HG02870 (cell line): Measurements from ENCODE around the gene CLIC1.

Source experiments
- ATAC-seq: cut with Tn5 transposase; IDR thresholded peaks from one replicate; pipeline ENCODE4 v1.9.1; 2021; ENCODE audit warnings: mild to moderate bottlenecking, moderate library complexity; ENCODE audit not compliant: unreplicated experiment

The CLIC1 gene

GRCh38 chr6:31768363-31769257, 32.3 kb upstream of the CLIC1 start:
- ATAC-seq: no peak

DNA sequence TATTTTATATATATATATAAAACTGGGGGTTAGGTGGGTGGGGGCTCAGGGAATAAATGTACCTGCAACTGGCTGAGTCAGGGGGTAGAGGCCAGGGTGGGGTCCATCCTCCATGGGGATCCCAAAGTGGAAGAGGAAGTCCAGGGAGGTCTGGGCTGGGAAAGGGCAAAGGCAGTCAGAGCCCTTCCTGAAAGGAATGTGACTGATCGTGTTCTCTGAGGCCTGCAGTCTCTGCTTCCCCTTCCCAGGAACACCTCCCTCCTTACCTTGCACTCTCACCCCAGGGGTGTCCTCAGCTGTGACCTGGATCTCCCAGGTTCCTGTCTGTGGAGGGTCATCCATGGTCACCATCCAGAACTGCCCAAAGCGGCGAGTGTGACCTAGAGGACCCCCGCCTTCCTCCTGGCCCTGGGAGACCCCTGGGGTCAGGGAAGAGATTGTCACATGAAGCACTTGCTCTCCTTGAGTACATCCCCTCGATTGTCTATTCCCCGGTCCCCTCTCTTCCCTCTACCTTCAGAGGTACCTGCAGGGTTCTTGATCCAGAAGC, 30.8 kb upstream of the CLIC1 start:
- no peak for ATAC-seq

GRCh38 chr6:31765910-31766794, 29.8 kb upstream of the CLIC1 start:
- no peak for ATAC-seq

- no peak for ATAC-seq
Observed at GRCh38 chr6:31765559-31765909, 29.2 kb upstream of the CLIC1 start.

- no peak for ATAC-seq
Observed at GRCh38 chr6:31764198-31764597, 27.9 kb upstream of the CLIC1 start.

GRCh38 chr6:31763619-31763940, 27.2 kb upstream of the CLIC1 start:
- ATAC-seq: no peak

DNA sequence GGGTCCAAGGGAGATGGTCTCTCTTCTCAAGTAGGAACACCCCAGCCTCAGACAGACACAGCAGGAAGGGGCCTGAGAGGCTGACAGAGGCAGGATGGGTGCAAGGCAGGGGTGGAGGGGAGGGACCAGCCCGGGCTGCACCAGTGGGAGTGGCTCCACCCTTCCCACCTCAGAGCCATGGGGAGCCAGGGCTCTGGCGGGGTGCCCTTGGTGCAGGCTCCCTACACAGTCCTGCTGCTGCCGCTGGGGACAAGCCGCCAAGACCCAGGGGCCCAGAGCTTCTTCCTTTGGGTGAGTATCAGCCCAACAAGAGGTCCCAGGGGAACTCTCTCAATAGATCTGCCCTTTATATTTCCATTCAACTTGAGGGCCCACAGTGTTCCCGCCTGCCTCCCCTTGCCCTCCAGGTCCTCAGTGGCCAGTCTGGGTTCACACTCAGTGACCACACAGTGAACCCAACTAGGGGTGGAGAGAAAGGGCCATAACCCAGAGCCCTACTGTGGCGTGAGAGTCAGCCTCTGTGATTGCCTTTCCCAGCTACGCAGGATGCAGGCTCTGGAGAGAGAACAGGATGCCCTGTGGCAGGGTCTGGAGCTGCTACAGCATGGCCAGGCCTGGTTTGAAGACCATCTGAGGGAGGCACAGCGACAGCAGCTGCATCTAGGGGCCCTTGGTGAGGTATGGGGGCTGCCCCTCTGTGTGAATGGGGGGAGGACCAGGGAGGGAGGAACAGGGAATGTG, 26.7 kb upstream of the CLIC1 start:
- ATAC-seq: no peak

DNA sequence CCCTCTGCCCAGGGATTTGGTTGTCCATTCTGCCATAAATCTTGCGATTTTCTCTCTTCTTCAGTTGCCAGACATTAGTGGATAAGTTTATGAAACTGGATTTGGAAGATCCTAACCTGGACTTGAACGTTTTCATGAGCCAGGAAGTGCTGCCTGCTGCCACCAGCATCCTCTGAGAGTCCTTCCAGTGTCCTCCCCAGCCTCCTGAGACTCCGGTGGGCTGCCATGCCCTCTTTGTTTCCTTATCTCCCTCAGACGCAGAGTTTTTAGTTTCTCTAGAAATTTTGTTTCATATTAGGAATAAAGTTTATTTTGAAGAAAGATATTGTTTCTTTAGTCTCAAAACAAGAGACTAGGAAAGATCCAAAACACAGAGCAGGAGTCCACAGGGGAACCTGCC, 26.0 kb upstream of the CLIC1 start, which contains the start of gene SAPCD1:
TSS of gene SAPCD1 (plus strand) at position 301 of the 400 bp plus-strand sequence. CDS start 399 bp downstream, outside the sequence.
- ATAC-seq: no peak

- no peak for ATAC-seq
Observed at GRCh38 chr6:31761343-31761742, 25.0 kb upstream of the CLIC1 start.

- no peak for ATAC-seq
Observed at GRCh38 chr6:31760790-31761189, 24.5 kb upstream of the CLIC1 start.

GRCh38 chr6:31758281-31758680, 22.0 kb upstream of the CLIC1 start:
- no peak for ATAC-seq

- no peak for ATAC-seq
Observed at GRCh38 chr6:31752739-31753319, 16.5 kb upstream of the CLIC1 start.

DNA sequence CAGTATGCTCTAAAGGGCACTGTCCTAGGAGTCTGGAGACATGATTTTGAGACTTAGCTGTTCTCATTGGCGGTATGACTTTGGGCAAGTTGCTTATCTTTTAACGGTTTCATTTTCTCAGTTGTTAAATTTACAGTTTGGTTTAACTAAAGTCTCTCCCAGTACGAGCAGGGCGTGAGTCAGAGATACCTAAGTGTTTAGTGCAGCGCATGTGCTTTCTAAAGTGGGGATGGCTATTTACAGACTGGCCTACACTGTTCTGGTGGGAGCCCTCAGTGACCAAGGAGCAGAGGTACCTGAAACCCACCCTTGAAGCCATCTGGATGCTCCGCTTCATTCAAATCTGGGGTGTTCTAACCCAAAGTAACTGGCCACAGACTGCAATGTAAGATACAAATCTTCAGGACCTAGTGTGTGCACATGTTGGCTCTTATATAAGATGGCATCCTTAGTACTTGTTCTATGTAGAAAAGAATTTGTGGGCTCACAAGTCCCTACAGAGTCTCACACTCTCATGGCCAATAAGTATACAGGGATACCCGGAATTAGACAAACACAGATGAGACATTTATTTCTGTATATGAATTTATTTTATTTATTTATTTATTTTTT, 14.2 kb upstream of the CLIC1 start:
- no peak for ATAC-seq

GRCh38 chr6:31749301-31750036, 13.1 kb upstream of the CLIC1 start:
- no peak for ATAC-seq

GRCh38 chr6:31744422-31744821, 8.1 kb upstream of the CLIC1 start:
- no peak for ATAC-seq

DNA sequence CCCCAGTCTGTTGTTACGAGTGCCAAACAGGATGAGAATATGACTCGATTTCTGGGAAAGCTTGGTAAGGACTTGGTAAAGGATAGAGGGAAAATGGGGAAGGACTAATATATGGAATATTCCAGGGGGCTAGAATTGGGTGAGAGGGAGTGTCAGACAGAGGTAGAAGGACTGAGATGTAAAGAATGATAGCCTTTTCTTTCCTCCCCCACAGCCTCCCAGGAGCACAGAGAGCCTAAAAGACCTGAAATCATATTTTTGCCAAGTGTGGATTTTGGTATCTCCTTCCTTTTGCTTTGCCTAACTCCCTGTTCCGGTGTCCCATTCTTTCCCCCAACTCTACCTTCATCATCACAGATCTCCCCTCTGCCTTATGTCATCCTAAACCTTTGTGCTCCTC, 6.6 kb upstream of the CLIC1 start:
- no peak for ATAC-seq

- ATAC-seq: no peak
Observed at GRCh38 chr6:31741815-31742214, 5.5 kb upstream of the CLIC1 start.

DNA sequence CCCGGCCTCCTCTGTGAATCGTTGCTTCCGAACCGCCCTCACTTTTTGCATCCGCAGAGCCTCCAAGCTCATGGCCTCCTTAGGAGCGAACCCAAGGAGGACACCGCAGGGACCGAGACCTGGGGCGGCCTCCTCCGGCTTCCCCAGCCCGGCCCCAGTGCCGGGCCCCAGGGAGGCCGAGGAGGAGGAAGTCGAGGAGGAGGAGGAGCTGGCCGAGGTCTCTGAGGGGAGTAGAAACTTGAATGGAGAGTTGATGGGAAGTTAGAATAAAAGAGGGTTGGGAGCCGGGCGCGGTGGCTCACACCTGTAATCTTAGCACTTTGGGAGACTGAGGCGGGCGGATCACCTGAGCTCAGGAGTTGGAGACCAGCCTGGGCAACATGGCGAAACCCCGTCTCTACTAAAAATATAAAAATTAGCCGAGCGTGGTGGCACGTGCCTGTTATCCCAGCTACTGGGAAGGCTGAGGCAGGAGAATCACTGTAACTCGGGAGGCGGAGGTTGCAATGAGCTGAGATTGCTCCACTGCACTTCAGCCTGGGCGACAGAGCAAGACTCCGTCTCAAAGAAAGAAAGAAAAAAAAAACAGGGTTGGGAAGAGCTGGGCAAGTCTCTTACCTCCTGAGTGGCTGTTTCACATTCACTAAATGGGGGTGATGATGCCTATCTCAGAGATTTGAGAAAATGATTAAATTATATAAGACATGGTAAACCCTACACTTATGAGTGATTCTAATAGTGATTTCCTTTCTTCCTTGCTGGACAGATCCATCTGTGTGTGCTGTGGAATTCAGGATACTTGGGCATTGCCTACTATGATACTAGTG, 4.3 kb upstream of the CLIC1 start:
- ATAC-seq: no peak
